GM18951 (cell line): Measurements from ENCODE around the gene KCNIP4.

Source experiments
- POLR2A ChIP-seq: IDR thresholded peaks from 4 replicates; pipeline ENCODE4 v1.6.1; 2011; ENCODE audit warnings: mild to moderate bottlenecking; ENCODE audit not compliant: insufficient read length, insufficient read depth; ENCODE audit errors: extremely low read depth
- in situ Hi-C: fragments of 300-500 bp; cut with MboI; formaldehyde crosslinking; loops from one replicate; pipeline ENCODE4 v1.12.0; 2022; ENCODE audit warnings: low sequenced_read_pairs, mixed read lengths, inconsistent platforms; ENCODE audit not compliant: unreplicated experiment

The KCNIP4 gene

DNA sequence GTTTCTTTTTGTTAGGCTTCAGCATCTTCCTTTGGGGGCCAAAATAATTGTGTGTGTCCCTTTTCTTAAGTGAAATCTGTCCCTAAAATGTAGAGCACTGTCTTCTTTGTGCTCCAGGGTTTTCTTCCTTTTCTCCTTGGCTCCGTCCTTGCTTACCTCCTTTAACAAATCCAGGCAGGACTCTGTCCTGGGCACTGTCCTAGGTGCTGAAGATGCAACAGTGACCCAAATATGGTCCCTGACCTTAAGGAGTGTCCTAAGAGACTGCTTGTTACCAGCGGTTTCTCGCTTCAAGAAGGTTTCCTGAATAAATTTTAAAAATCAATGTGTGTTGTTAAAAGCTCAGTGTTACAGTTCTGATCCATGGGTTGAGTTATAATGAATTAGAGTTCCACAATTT, 471.8 kb downstream of the KCNIP4 start:
- in situ Hi-C loops = no loop called here
- TF ChIP-seq POLR2A = no peak

- in situ Hi-C loops = no loop called here
- TF ChIP-seq POLR2A = no peak
Observed at GRCh38 chr4:21474195-21474594, 474.4 kb downstream of the KCNIP4 start.

- in situ Hi-C loops = no loop called here
Observed at GRCh38 chr4:21470535-21470934, 478.0 kb downstream of the KCNIP4 start.

DNA sequence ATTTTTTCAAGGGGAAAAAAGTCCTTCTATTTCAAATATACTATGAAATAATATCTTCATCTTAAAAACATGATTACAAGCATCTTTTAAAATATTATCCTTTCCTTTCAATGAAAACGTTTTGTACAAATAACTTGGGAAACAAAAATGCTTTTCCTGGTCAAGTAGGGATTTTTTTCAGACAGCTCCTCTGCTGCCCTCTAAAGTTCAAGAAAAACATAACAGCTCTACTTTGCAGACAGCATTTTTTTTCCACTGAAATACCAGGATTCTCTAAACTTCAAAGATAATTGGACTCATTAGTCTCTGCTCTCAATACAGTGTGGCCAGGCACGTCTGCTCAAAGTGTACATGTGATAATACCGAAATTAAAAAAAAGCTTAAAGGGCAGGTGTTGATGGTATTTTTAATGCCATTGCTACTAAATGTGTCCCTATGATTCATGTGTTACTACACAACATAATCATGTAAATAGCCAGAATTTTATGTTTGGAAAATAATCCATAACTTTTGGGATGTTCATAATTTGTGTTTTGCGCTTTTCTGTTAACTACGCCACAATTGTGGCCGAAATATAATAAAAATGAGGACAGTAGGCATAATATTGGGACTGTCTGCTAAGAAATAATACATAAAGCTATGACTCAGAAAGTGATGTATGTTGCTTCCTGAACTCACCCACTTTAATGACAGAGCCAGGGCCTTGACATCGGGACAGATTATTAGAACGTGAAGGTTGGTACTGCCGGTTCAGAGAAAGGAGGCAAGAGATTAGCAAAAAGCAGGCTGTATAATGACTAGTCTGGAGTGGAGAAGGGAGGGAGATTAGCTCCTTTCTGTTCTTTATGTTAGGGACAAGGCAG, 478.9 kb downstream of the KCNIP4 start:
- in situ Hi-C loops = no loop called here

More at GRCh38 chr4:21470535-21470934, 478.0 kb downstream of the KCNIP4 start:
- no peak for TF ChIP-seq POLR2A

GRCh38 chr4:21467551-21467950, 481.0 kb downstream of the KCNIP4 start:
- in situ Hi-C loops = no loop called here
- TF ChIP-seq POLR2A = no peak

More for the DNA sequence above, 478.9 kb downstream of the KCNIP4 start:
- TF ChIP-seq POLR2A = no peak

DNA sequence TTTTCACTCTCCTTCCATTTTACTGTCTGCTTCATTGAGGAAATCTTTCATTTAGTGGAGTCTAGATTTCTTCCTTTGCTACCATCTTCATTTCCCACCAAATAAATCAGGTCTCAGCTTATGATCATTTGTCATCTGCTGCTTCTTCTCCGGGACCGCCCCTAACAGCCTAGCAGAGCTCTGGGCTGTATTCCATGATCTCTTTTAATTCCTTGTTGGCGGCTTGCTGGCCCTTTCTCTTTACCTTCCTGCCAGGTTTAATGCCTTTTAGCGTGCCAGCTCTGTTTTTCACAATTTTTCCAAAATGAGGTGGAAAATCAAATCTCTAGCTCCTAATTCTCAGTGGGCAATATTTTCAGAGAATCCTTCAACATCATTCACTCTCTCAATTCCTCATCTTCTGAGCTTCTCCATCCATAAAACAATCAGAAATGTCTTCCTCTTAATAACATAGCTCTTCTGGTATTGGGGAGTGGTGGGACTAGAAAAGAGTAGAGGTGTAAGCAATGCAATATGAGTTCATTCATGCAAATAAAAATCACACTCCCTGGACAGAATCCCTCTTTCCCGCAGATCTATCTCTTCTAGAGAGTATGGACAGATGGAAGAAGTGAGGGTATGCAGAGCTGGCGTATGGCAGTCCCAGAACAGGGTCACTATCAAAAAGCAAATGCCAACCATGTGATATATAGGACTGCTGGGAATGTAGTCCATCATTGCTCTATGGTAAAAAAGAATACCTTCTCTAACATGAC, 491.3 kb downstream of the KCNIP4 start:
- in situ Hi-C loops = no loop called here
- TF ChIP-seq POLR2A = no peak

DNA sequence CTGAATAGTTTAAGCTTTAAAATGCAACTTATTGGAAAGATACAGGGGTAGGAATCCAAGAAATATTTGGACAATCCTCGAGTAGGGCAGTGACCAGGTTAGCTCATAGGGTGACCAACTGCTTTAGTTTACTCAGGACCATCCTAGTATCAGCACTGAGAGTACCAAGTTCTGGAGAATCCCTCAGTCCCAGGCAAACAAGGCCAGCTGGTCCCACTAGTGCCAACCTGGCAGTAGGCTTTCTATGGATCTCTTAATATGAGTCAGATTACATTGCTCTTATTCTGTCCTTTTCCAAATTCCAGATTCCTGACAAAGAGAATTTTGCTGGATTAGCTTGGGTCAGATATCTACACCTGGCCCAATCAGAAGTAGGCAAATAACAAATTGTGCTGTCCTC, 493.7 kb downstream of the KCNIP4 start:
- in situ Hi-C loops = no loop called here
- no peak for TF ChIP-seq POLR2A

- no peak for TF ChIP-seq POLR2A
- in situ Hi-C loops = no loop called here
Observed at GRCh38 chr4:21454201-21454600, 494.4 kb downstream of the KCNIP4 start.

DNA sequence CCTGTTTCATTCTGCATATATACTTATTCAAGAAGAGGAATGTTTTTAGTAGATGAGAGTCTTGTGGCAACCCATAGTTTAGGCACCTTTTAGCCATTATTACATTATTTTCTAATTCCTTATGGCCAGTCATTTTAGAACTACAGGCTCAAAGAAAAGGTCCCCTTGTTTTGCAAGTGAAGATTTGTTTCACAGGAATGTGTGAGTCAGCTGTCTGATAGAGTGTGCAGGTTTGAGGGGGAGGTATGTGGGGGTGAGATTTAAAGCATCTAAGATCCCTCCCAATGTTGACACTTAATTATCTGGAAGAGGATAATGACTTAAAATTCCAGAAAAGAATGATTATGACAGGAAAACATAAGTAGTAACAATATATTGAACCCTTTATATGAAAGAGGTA, 495.6 kb downstream of the KCNIP4 start:
- no peak for TF ChIP-seq POLR2A

GRCh38 chr4:21451032-21451431, 497.5 kb downstream of the KCNIP4 start:
- in situ Hi-C loops = no loop called here
- no peak for TF ChIP-seq POLR2A

More for the DNA sequence above, 495.6 kb downstream of the KCNIP4 start:
- in situ Hi-C loops = no loop called here

DNA sequence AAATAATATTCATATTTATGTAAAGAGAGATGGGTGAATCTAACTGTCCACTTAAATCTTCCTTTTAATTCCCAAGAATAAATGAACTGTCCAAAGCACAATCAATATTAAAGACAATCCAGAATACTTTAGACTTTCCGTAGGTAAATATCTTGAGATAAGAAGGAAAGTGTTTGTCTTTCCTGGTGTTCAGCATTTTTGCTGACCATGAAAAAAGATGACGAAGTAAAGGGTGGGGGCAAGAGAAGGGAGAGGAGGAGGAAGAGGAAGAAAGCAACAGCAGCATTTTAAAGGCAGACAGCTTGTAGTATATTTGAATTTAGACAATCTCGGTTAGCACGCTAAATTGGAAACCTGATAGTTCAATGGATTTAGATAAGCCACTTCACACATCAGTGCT, 498.2 kb downstream of the KCNIP4 start:
- TF ChIP-seq POLR2A = no peak
- in situ Hi-C loops = no loop called here

DNA sequence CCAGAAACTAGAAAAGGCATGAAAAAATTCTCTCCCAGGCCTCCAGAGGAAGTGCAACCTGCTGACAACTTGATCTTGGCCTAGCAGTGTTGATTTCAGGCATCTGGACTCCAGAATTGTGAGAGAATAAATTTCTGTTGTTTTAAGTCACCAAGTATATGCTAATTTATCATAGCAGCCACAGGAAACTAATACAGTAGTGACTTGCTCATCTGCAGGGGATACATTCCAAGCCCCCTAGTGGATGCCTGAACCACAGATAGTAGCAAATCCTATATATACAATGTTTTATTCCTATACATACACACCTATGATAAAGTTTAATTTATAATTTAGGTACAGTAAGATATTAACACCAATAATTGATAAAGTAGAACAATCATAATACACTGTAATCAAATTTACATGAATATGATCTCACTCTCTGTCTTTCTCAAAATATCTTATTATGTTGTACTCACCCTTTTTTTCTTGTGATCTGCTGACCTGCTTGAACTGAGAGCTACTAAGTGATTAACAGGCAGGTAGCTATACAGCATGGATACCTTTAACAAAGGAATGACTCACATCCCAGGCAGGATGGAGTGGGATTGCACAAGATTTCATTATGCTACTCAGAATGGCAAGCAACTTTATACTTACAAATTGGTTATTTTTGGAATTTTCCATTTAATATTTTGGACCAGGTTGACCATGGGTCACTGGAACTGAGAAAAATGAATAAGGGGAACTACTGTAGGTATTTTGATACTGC, 501.1 kb downstream of the KCNIP4 start:
- in situ Hi-C loops = no loop called here

GRCh38 chr4:21420166-21420565, 528.4 kb downstream of the KCNIP4 start:
- in situ Hi-C loops = no loop called here
- TF ChIP-seq POLR2A = no peak

More for the DNA sequence above, 501.1 kb downstream of the KCNIP4 start:
- no peak for TF ChIP-seq POLR2A
